ENCODE measurements around the gene SLCO2A1. TPM values are rescaled to one million over a fixed set of nuclear protein-coding genes. Genes with fewer than 3 reads are reported as not detected.

SLCO2A1 gene
- total and polyA plus RNA-seq, 11 donors: 2.8 to 28.4 (median 13.9) TPM

GRCh38 chr3:133893683-133894352 lies 135.9 kb downstream of the SLCO2A1 start:
- DNase-seq (no peak), ATAC-seq (no peak)
- TF ChIP-seq POLR2A (IDR thresholded peaks at IDR 0.05) (no peak), CTCF (IDR thresholded peaks at IDR 0.05) (no peak)
- Histone ChIP-seq H3K27ac (peak overlapping the region in 6 of 12 donors; percentile 38 to 78 (median 62)), H3K9me3 (no peaks in the 10 kb centered on the region), H3K4me1 (peaks cover 0 to 46% (median 17%) of the 10 kb centered on the region in 12 donors), H3K4me3 (peak overlapping the region in 8 of 12 donors; percentile 60 to 85 (median 76)), H3K27me3 (peaks cover 0 to 29% (median 0%) of the 10 kb centered on the region in 9 donors), H3K36me3 (no peaks in the 10 kb centered on the region)
- intact Hi-C loops (cut with DNase I): loop anchor here in 3 of 10 donors (2.0 to 10.0 kb wide), 5 partner anchors 42 to 229 kb away; partner anchors contain the start of gene TOPBP1 (in 1 of the 3)
- WGBS, 4 donors: 72 to 86% (median 83%) methylated on average over 5 to 6 of the region's 6 CpGs

GRCh38 chr3:133892541-133893231 lies 137.0 kb downstream of the SLCO2A1 start:
- H3K27me3 ChIP-seq: peaks cover 0 to 29% (median 0%) of the 10 kb centered on the region in 9 donors
- peak; percentile 81 to 92 (median 90) for ATAC-seq
- intact Hi-C loops (cut with DNase I): loop anchor here in 3 of 10 donors (1.0 to 10.0 kb wide), 4 partner anchors 24 to 228 kb away; partner anchors contain the start of gene TOPBP1 (in 1 of the 3)
- H3K4me3 ChIP-seq: no peak overlapping the region
- no peaks in the 10 kb centered on the region for H3K9me3 ChIP-seq
- H3K36me3 ChIP-seq: no peaks in the 10 kb centered on the region
- peaks cover 0 to 54% (median 20%) of the 10 kb centered on the region in 12 donors for H3K4me1 ChIP-seq
- peak; percentile 77 to 91 (median 82) for DNase-seq
- TF ChIP-seq POLR2A (IDR thresholded peaks at IDR 0.05) (no peak), CTCF (IDR thresholded peaks at IDR 0.05) (no peak)
- peak overlapping the region in 8 of 12 donors; percentile 2 to 78 (median 46) for H3K27ac ChIP-seq
- 25 to 37% (median 28%) methylated on average over 5 to 6 of the region's 6 CpGs for WGBS, 4 donors

- Histone ChIP-seq H3K27me3 (peaks cover 0 to 28% (median 0%) of the 10 kb centered on the region in 9 donors), H3K4me1 (peaks cover 0 to 63% (median 21%) of the 10 kb centered on the region in 12 donors), H3K4me3 (no peak overlapping the region), H3K27ac (peak overlapping the region in 4 of 12 donors; percentile 38 to 78 (median 42)), H3K36me3 (no peaks in the 10 kb centered on the region), H3K9me3 (no peaks in the 10 kb centered on the region)
- no peak for DNase-seq
- ATAC-seq: no peak
- no peak for TF ChIP-seq CTCF (IDR thresholded peaks at IDR 0.05)
- TF ChIP-seq POLR2A (IDR thresholded peaks at IDR 0.05): no peak
- intact Hi-C loops (cut with DNase I): loop anchor here in 3 of 10 donors (1.0 to 10.0 kb wide), 4 partner anchors 24 to 227 kb away; partner anchors contain the start of gene TOPBP1 (in 1 of the 3)
- WGBS, 4 donors: 90 to 95% (median 93%) methylated on average over 11 of the region's 11 CpGs
These were observed 137.9 kb downstream of the SLCO2A1 start for GRCh38 chr3:133891662-133892378.
